ENCODE results near the gene KRTAP4-12. TPM values are rescaled to one million over a fixed set of nuclear protein-coding genes. Genes with fewer than 3 reads are reported as not detected.
"Not testable (repeated sequence)": the region's sequence is repeated elsewhere in the genome, so short reads cannot be mapped to it uniquely, and the experiment has no call there.

Gene KRTAP4-12
- total RNA-seq = not detected

DNA sequence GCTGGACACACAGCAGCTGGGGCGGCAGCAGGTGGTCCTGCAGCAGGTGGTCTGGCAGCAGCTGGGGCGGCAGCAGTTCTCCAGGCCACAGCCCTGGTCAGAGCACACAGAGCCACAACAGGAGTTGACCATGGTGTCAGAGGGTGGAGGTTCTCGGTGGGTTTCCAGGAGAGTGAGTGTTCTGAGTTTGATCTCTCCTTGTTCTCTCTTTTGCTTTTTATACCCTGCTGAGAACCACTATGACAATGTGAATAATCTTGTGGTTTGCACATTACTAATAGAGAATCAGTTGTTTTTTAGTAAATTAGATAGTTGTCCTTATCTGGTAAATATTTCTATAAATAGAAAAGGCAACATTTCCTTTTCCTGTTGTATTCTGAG lies at the start of gene KRTAP4-12:
Gene KRTAP4-12 (minus strand): TSS at position 192 of the 381 bp plus-strand sequence. CDS start 60 bp downstream, at position 132.
- DNase-seq (ENCODE audit: low spot score) = not testable (repeated sequence)

- DNase-seq (ENCODE audit: low spot score) = no peak
These were observed 47.9 kb upstream of the KRTAP4-12 start for GRCh38 chr17:41171886-41172285.

GRCh38 chr17:41168121-41168520 lies 44.1 kb upstream of the KRTAP4-12 start, which contains the start of gene KRTAP4-3:
KRTAP4-3 (minus strand) TSS chr17:41168221; CDS start chr17:41168172, 49 bp downstream.
- DNase-seq (ENCODE audit: low spot score) = no peak

GRCh38 chr17:41167561-41167960 lies 43.6 kb upstream of the KRTAP4-12 start:
- DNase-seq (ENCODE audit: low spot score) = no peak

GRCh38 chr17:41163828-41164227 lies 39.8 kb upstream of the KRTAP4-12 start:
- DNase-seq (ENCODE audit: low spot score) = no peak

DNA sequence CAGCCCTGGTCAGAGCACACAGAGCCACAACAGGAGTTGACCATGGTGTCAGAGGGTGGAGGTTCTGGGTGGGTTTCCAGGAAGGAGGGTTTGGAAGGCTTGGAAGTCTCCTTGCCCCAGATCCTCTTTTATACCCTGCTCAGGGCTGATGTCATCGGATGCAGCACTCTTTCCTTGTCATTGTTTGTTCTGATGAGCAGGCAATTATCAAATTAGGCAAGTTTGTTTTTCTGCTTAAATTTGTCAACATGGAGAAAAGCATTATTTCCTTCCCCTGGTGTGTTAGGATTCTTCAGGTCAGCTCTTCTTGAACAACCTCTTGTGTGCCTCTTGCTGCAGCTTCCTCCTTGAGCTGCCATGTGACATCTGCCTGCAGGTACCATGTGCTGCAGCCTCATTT lies 36.7 kb upstream of the KRTAP4-12 start, which contains the start of gene KRTAP4-4:
Gene KRTAP4-4 (minus strand): TSS at position 101 of the 400 bp plus-strand sequence. CDS start 57 bp downstream, at position 44.
- no peak for DNase-seq (ENCODE audit: low spot score)

DNA sequence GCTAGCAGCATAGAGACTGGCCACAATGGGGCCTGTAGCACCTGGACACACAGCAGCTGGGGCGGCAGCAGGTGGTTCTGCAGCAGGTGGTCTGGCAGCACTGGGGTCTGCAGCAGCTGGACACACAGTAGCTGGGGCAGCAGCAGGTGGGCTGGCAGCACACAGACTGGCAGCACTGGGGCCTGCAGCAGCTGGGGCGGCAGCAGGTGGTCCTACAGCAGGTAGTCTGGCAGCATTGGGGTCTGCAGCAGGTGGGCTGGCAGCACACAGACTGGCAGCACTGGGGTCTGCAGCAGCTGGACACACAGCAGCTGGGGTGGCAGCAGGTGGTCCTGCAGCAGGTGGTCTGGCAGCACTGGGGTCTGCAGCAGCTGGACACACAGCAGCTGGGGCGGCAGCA lies 36.2 kb upstream of the KRTAP4-12 start:
- DNase-seq (ENCODE audit: low spot score) = not testable (repeated sequence)

DNA sequence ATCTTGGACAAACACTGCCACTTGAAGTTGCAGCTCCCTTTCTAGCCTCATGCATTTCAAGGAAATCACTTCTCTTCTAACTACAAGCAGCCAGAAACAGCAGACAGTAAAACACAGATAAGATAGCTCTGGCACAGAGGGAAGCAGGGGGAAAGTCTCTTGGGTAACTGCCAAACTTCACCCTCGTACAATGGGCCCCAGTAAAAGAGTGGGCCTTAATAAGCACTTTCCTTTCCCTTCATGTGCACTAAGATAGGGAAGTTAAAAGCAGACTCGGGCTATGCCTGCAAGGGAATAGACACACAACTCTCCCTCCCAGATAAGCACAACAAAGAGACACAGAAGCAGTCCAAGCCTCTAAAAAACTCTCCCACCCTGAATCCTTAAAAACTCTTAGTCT lies 29.9 kb upstream of the KRTAP4-12 start:
- DNase-seq (ENCODE audit: low spot score) = no peak

GRCh38 chr17:41151525-41151924 lies 27.5 kb upstream of the KRTAP4-12 start:
- no peak for DNase-seq (ENCODE audit: low spot score)

DNA sequence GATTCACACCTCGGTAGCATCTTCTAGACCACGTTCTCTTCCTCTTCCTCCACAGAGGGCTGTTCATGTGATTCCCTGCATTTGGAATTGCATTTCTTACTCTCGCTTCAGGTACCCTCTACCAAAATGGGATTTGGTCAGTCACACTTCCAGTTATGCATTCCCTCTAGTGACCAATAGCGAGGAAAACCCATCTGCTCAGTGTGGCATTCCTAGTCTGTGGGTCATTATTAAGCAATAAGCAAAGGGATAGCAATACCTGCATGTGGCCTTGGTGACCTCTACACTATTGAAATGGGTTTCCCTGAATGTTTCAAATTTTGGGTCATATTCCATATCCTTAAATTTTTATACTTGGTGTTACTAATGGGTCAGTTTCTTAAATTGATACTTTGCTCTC lies 26.0 kb upstream of the KRTAP4-12 start:
- no peak for DNase-seq (ENCODE audit: low spot score)

GRCh38 chr17:41149652-41149985 lies 25.6 kb upstream of the KRTAP4-12 start, which contains the start of gene KRTAP4-5:
KRTAP4-5 (minus strand) TSS chr17:41149825; CDS start chr17:41149767, 58 bp downstream.
- DNase-seq (ENCODE audit: low spot score) = no peak

- not testable (repeated sequence) for DNase-seq (ENCODE audit: low spot score)
These were observed 25.1 kb upstream of the KRTAP4-12 start for GRCh38 chr17:41148971-41149651.

- no peak for DNase-seq (ENCODE audit: low spot score)
These were observed 23.7 kb upstream of the KRTAP4-12 start for GRCh38 chr17:41147531-41148204.

GRCh38 chr17:41145261-41145660 lies 21.3 kb upstream of the KRTAP4-12 start:
- no peak for DNase-seq (ENCODE audit: low spot score)

- DNase-seq (ENCODE audit: low spot score) = no peak
These were observed 20.9 kb upstream of the KRTAP4-12 start for GRCh38 chr17:41144846-41145245.

DNA sequence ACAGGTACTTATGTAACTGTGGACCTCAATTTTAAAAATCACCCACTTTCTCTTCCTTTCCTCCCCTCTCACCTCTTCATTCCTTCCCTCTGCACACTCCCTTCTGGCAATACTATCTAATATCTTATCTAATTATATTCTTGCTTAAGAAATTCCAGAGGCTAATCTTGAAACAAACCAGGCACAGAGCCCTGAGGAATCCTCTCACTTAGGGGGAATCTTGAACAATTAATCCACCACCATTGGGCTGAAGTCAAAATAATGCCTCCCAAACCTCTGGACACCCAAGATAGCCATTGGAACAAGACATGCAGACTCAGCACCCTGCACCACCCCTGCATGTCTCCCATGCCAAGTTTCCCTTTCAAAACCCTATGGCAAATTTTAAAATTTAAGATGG lies 17.4 kb upstream of the KRTAP4-12 start:
- DNase-seq (ENCODE audit: low spot score) = no peak

DNA sequence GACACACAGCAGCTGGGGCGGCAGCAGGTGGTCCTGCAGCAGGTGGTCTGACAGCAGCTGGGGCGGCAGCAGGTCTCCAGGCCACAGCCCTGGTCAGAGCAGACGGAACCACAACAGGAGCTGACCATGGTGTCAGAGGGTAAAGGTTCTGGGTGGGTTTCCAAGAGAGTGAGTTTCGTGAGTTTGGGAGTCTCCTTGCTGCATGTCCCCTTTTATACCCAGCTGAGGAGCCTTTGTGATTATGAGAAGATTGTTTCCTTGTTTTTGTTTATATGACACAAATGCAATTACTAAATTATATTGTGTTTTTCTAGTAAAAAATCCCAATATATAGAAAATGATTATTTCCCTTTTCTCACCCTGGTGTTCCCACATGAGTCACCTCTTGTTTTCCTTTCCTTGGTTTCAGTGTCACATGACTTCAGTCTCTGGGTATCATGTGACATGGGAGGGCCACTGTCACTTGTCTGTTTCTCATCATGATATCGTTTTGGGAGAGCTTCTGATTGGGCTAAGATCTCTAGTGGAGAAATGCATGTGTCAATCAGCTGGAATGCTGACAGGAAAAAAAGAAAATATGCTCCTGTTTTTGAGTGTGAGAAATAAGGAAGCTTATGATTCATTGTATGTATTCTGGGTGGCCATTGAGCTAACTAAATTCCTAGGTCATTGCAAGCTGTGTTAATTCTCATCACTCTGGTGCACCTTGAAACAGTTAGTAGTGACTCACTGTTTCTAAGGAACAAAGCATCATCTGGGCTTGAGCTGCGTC lies 16.6 kb upstream of the KRTAP4-12 start, which contains the start of gene KRTAP4-6:
Gene KRTAP4-6 (minus strand): TSS at position 185 of the 772 bp plus-strand sequence. CDS start 57 bp downstream, at position 128.
- DNase-seq (ENCODE audit: low spot score) = no peak

DNA sequence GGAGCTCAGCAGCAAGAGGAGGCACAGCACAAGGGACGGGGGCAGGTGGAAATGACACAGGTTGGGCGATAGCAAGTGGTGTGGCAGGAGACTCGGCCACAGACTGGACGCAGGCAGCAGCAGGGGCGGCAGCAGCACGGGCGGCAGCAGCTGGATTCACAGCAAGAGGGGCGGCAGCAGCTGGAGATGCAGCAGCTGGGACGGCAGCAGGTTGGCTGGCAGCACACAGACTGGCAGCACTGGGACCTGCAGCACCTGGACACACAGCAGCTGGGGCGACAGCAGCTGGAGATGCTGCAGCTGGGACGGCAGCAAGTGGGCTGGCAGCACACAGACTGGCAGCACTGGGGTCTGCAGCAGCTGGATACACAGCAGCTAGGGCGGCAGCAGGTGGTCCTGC lies 15.9 kb upstream of the KRTAP4-12 start:
- not testable (repeated sequence) for DNase-seq (ENCODE audit: low spot score)

GRCh38 chr17:41133880-41134735 lies 10.1 kb upstream of the KRTAP4-12 start:
- no peak for DNase-seq (ENCODE audit: low spot score)

DNA sequence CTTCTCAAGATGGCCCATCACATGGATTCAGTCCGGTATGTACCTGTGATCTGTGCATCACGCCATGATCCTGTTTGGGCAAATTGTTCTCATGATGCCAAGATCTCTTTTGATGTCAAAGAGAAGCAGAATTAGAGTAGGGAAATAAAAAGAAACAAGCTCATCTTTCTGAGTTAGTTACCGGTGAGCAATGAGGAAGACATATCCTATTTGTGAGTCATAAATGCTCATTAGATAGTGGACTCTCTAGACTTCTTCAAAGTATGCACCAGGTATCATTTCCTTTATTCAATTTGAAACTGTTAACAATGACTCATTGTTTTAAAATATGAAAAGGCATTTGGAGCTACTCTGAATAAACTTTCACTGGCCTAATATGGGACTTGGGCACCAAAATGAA lies 8.0 kb upstream of the KRTAP4-12 start:
- DNase-seq (ENCODE audit: low spot score) = no peak

DNA sequence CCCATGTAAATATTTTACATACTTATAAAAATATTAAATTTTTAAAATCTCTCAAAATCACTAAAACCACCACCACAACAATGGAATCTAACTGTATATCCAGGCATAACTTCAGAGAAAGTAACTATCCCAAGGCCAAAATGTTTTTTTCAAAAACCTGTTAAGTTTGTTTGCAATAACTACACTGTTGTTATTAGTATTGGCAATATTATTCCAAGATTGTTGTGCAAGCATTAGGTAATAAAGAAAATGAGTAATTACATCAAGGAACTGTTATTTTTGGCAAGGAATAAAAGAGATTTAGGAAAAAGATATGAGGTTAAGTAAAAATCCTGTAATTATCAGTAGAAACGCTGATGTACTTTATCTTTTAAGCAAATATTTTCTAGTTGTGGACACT lies 3.4 kb upstream of the KRTAP4-12 start:
- no peak for DNase-seq (ENCODE audit: low spot score)
